Uterus (tissue), 2 donors: Measurements from ENCODE around the gene NTSR1.

Experiments
- POLR2A ChIP-seq, 2 donors: fragments of 450-650 bp; IDR thresholded peaks; one replicate each; pipeline ENCODE4 v1.6.1; 2016; ENCODE audit warnings: antibody characterized with exemption in 2 of 2, mild to moderate bottlenecking in 1 of 2, moderate library complexity in 1 of 2
- TF ChIP-seq, protein P1 (sequence below), 4 experiments: fragments of 200-600 bp in 2 of 4; fragments of 450-650 bp in 2 of 4; sonication (generic) in 2 of 4; IDR thresholded peaks; one replicate each; pipeline ENCODE4 v1.5.1; 2016 to 2019; ENCODE audit warnings: antibody characterized with exemption in 4 of 4, mild to moderate bottlenecking in 2 of 4, moderate library complexity in 1 of 4

DNA sequence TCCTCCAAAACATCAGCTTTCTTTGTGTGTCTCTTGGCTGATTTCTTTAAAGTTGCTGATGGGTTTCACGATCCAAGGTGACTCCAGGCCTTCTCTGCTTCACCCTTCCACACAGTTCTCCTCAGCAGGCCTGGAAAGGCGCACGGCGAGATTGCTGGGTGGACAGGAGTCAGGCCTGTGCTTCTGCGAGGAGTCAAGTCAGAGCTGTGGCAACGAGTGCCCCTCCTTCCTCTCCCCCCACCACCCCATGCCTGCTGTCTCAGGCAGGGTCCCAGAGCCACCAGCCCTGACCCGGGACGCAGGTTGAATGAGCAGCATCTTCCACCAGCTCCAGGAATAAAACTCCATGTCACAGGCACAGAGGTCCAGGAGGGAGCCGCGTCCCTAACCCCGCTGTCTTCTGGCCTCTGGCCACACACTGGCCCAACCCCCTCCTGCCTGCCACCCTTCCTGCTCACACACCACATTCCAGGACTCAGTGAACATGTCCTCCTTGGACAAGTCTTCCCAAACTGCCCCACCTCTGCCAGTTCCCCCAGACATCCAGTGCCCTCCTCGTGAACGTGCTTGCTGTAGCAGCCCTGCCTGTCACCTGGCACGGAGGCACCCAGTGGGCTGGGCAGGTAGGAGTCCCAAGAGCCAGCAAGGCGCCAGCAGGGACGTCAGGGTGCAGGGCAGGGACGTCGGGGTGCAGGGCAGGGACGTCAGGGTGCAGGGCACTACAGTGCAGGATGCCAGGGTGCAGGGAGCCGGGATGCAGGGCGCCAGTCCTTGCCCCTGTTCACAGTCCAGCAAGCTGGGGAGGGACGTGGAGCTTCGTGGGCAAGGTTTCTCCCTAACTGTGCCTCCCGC is 7.2 kb upstream of the NTSR1 start:
- TF ChIP-seq, protein P1, sequence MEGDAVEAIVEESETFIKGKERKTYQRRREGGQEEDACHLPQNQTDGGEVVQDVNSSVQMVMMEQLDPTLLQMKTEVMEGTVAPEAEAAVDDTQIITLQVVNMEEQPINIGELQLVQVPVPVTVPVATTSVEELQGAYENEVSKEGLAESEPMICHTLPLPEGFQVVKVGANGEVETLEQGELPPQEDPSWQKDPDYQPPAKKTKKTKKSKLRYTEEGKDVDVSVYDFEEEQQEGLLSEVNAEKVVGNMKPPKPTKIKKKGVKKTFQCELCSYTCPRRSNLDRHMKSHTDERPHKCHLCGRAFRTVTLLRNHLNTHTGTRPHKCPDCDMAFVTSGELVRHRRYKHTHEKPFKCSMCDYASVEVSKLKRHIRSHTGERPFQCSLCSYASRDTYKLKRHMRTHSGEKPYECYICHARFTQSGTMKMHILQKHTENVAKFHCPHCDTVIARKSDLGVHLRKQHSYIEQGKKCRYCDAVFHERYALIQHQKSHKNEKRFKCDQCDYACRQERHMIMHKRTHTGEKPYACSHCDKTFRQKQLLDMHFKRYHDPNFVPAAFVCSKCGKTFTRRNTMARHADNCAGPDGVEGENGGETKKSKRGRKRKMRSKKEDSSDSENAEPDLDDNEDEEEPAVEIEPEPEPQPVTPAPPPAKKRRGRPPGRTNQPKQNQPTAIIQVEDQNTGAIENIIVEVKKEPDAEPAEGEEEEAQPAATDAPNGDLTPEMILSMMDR (IDR thresholded peaks at IDR 0.05): no peak
- no peak for TF ChIP-seq POLR2A (IDR thresholded peaks at IDR 0.05)
